HG03354 (cell line): Measurements from ENCODE around the gene TMEFF1.
A peak's percentile ranks its signal among the peaks of the same experiment; 100 is the strongest.
"Not testable (repeated sequence)": the region's sequence is repeated elsewhere in the genome, so short reads cannot be mapped to it uniquely, and the experiment has no call there.

ENCODE experiments used
- ATAC-seq: cut with Tn5 transposase; IDR thresholded peaks from one replicate; pipeline ENCODE4 v1.9.1; 2021; ENCODE audit warnings: mild to moderate bottlenecking; ENCODE audit not compliant: unreplicated experiment, poor library complexity, severe bottlenecking

TMEFF1 gene, protein sequence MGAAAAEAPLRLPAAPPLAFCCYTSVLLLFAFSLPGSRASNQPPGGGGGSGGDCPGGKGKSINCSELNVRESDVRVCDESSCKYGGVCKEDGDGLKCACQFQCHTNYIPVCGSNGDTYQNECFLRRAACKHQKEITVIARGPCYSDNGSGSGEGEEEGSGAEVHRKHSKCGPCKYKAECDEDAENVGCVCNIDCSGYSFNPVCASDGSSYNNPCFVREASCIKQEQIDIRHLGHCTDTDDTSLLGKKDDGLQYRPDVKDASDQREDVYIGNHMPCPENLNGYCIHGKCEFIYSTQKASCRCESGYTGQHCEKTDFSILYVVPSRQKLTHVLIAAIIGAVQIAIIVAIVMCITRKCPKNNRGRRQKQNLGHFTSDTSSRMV

DNA sequence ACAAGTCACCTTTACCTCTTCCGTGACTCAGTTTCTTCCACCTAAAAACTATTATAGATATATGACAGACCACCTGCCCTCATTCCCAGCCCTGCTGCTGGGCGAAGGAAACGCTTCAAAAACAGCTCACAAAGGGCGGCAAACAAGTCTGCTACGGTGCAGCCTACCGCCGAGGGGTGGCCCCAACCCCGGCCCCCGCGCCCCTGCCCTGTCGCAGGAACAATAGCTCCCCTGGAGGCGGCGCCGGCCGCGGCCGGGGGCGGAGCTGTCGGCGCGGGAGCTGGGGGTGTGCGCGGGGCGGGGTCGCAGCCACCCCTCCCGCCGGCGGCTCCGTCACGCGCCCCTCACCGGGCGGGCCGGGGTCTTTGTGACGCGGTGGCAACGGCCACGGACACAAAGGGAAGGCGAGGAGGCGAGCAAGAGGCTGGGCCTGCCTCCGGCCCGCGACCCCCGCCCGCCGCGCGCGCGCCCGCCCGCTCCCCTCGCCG is at the start of gene TMEFF1:
Gene TMEFF1 (plus strand): TSS at position 362 of the 488 bp plus-strand sequence. CDS start 396 bp downstream, outside the sequence.
- ATAC-seq: peak; percentile 60

DNA sequence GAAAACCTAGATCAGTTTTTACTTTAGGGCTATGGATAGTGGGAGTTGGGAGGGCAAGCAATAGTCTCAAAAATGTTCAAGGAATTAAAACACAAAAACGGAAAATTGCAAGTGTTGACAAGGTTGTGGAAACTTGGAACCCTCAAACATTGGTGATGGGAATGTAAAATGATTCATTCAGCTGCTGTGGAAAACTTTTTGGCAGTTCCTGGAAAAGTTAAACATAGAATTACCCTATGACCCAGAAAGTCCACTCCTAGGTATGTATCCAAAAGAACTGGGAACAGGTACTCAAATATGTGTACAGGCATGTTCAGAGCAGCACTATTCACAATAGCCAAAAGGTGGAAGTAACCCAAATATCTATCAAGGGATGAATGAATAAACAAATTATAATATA is 47.2 kb upstream of the TMEFF1 start:
- ATAC-seq: no peak

DNA sequence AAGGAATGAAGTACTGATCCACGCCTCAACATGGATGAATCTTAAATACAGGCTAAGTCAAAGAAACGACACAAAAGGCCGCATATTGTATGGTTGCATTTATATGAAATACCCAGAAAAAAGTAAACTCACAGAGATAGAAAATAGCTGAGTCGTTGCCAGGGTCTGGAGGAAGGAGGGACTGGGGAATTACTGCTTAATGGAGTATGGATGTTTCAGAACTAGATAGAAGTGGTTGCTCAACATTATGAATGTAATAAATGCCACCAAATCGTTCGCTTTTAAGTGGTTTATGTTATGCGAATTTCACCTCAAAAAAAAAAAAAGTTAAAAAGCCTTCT is 46.8 kb upstream of the TMEFF1 start:
- no peak for ATAC-seq

DNA sequence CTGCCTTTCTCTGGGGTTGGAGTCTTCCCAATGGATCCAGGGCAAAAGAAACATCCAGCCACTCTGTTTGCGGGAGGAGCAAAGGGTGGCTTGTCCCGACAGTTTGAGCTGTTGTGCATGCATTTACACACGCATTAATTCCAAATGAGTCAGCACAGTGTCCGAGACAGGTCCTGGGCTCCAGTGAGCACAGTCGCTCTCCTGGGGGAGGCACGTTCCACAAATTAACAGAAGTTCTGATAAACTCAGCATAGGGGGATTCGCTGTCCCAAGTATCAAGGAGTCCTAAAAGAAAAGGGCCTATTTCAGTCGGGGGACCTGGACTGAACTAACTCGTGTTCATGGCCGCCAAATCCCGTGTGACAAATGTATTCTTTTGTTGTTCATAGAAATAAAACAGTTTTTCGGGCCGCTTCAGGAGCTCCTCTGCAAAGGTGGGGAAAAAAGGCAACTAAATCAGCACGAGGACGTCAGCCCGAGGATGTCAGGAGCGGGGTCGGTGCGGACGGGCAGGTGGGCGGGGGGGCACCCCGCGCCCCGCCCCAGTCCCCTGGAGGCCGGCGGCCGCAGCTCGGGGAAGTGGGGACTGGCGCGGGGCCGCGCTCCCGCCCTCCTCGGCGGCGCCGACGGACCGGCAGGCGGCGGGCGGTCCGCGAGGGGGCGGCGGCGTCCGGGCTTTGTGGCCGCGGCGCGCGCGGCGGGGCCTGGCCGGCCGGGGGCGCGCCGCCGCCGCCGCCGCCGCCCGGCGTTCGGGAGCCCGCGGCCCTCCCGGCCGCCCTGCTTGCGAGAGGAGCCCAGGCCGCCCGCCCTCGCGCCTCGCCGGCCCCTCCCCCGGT is 46.2 kb upstream of the TMEFF1 start, which contains the start of gene MSANTD3:
Gene MSANTD3 (plus strand): TSS at position 614 of the 836 bp plus-strand sequence. CDS start 14,796 bp downstream, outside the sequence.
- peak; percentile 74 for ATAC-seq

GRCh38 chr9:100427366-100428263 is 45.3 kb upstream of the TMEFF1 start:
- ATAC-seq: peak; percentile 66

- ATAC-seq: no peak
Observed at GRCh38 chr9:100428871-100429654, 43.9 kb upstream of the TMEFF1 start.

DNA sequence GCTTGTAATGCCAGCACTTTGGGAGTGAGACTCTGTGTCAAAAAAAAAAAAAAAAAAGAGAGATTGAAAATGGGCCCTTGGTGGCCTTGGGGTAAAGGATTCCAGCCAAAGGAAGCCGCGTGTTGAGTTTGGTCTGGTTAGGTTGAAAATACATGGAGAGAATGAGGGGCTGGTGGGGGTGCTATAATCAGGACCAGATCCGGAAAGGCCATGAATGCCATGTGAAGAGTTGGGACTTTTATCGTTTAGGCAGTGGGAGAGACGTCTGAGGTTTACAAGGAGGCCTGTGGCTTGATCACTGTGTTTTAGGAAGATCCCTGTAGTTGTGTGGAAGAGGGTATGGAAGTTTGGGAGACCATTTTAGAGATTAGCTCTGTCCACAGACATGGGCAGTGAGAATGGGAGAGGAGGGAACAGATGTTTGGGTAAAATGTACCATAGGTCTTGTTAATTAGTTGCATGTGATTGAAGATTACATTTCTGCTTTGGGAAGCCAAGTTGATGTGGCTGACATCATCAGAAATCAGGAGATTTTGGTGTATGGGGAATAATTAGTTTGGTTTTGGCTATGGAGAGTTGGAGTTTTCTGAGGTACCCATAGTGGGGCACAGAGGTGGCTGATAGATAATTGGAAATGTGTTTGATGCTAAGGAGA is 42.5 kb upstream of the TMEFF1 start:
- ATAC-seq: no peak

DNA sequence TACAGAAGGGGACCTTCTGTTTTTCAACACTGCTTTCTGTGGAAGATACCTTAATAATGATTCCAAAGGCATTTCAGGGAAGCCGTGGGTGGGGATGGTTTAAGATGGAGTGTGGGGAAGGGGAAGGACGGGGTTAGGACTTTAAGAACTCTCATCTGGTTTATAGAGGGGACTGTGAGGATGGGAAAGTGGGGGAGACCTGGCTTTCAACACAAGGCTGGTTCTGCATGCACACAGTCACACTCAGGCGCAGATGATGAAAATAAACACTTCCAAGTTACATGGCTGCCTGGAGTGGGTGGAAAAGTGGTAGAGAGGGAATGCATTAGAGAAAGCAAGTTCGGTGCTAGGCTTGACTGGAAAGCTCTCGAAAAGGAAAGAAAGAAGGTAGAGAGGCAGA is 41.1 kb upstream of the TMEFF1 start:
- no peak for ATAC-seq

DNA sequence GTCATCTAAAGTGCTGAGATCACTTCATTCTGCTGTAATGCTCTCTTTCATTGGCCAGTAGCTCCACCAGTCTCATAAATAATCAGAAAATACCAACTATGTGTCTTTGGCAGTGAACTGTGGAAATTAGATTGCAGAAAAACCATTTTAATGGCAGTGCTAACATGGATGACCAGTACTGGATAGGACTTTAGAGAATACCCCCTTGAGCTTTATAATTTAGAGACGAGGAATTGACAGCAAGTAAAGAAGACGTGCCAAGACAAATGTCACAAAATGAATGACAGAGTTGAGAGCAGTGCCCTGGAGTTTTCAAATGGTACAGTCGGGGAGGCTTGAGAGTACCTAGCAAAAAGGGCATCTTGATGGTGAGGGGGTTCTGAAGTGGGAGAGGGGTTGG is 40.2 kb upstream of the TMEFF1 start:
- no peak for ATAC-seq

- ATAC-seq: no peak
Observed at GRCh38 chr9:100436571-100436970, 36.4 kb upstream of the TMEFF1 start.

GRCh38 chr9:100437860-100438805 is 34.8 kb upstream of the TMEFF1 start:
- peak; percentile 76 for ATAC-seq

GRCh38 chr9:100440071-100440470 is 32.9 kb upstream of the TMEFF1 start:
- ATAC-seq: no peak

DNA sequence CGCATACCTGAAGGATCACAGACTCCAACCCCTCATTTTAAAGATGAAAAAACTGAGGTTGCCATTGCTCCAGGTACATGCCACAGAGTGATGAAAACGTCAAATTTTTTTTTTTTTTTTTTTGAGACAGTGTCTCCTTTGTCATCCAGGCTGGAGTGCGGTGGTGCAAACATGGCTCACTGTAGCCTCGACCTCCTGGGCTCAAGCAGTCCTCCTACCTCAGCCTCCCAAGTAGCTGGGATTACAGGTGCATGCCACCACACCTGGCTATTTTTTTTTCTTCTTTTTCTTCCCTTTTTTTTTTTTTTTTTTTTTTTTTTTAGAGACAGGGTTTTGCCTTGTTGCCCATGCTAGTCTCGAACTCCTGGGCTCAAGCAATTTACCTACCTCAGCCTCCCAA is 32.5 kb upstream of the TMEFF1 start:
- not testable (repeated sequence) for ATAC-seq

DNA sequence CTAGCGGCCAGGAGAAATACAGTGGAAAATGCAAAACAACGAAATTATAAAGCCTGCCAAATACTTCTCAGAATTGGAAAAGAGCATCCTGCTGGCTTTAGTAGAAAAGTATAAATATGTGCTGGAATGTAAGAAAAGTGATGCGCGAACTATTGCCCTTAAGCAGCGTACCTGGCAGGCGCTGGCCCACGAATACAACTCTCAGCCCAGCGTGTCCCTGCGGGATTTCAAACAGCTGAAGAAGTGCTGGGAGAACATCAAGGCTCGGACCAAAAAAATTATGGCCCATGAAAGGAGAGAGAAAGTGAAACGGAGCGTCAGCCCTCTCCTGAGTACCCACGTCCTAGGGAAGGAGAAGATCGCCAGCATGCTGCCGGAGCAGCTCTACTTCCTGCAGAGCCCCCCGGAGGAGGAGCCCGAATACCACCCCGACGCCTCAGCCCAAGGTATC is 31.0 kb upstream of the TMEFF1 start:
- no peak for ATAC-seq

GRCh38 chr9:100443781-100444768 is 28.9 kb upstream of the TMEFF1 start:
- ATAC-seq: no peak
